ENCODE measurements around the gene GRIK2. TPM values are rescaled to one million over a fixed set of nuclear protein-coding genes. Genes with fewer than 3 reads are reported as not detected.
"Not testable (repeated sequence)": the region's sequence is repeated elsewhere in the genome, so short reads cannot be mapped to it uniquely, and the experiment has no call there.

The GRIK2 gene
- total RNA-seq, 1 donor from 2014 or later, result 3.7 TPM

DNA sequence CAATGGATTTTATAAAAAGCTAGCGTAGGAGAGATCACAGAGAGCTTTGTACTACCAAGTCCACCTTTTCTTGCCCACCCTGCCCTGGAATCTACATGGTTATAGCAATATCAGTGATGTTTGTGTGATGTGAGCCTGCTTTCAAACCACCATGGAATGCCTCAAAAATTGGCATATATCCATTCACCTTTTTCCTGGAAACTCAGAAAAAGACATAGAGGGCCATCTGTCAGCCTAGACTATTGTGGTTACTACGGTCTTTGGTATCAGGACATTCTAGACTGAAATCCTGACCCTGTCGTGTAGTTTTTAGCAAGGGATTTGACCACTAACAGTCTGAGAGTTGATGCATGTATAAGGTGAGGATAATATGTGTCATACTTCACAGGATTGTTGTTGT is 239.6 kb downstream of the GRIK2 start:
- DNase-seq, result no peak

DNA sequence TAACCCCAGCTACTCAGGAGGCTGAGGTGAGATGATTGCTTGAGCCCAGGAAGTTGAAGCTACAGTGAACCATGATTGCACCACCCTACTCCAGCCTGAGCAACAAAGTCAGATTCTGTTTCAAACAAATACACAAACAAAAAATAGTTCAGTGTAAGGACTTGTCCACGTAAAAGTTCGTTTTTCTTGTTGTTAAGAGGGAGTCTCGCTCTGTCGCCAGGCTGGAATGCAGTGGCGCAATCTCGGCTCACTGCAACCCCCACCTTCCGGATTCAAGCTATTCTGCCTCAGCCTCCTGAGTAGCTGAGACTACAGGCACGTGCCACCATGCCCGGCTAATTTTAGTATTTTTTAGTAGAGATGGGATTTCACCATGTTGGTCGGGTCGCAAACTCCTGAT is 245.4 kb downstream of the GRIK2 start:
- not testable (repeated sequence) for DNase-seq

DNA sequence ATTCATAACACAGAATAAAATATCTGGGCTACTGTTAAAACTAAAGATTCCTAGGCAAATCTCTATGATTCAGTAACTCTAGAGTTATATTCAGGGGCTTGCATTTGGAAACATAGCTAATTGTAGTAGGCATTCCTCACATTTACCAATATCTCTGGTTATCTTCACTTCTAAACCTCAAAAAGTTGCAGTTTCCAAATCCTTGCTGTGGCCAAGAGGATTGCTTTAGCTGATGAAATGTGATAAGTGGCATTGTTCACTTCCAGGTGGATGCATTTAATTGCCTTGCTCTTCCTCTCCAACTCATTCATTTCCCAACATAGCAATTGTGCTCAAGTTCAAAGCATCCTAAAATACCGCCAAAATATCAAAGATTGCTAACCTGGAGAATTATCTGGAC is 246.6 kb downstream of the GRIK2 start:
- no peak for DNase-seq

DNA sequence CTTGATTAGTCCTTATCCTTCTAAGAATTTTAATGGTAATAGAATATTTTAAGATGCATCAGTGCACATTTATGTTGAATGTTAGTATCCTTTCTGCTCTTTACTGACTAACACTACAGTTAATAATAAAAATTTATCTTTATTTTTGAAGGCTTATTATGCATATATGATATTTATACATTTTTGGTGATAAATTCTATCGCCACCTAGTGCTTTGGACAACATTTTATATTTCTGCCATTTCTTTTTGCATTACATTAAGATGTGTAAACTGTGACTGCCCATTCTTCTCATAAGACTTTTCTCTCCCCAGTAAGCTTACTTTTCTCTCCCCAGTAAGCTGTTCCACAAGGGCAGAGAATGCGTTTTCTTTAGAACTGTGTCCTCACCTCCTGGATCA is 252.3 kb downstream of the GRIK2 start:
- no peak for DNase-seq

DNA sequence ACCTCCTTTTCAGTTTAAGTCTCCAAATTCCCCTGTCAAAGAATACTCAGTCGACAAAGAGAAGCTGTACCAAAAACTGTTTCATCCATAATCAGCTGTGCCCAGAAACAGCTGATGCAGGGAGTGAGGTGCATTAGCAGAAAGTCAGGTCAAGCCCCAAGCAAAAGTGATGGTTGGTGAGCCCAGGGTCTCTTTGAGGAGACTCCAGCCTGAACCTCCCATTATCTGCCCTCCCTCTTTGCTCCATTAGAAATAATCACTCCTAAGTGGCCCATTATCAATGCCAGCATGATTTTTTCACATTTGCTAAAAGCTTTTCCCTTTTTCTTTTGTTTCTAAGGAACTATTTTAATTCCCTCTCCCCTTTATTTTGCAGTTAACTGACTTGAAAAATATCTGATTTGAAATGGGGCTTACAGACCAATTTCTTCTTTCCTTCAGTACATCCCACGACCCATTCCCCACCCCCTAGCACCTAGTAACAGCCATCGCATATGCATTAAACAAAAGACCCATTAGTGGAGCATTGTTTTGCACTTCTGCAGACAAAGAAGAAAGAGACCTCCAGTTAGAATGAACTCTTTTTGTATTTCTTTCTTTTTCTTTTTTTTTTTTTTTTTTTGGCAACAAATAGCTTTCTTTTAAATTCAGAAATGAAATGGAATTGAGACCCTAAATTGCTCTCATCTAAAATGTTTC is 257.0 kb downstream of the GRIK2 start:
- no peak for DNase-seq

DNA sequence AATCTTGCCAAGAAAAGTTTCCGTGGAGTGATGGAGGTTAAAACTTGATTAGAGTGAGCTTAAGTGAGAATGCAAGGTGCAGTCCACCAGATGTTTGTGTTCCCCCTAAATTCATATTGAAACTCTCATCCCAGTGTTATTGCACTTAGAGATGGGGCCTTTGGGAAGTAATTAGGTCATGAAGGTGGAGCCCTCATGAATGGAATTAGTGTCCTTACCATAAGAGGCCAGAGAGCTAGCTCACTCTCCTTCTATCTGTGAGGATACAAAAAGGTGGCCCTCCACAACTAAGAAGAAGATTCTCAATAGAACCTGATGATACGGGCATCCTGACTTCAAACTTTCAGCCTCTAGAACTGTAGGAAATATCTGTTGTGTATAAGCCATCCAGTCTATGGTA is 258.6 kb downstream of the GRIK2 start:
- no peak for DNase-seq

DNA sequence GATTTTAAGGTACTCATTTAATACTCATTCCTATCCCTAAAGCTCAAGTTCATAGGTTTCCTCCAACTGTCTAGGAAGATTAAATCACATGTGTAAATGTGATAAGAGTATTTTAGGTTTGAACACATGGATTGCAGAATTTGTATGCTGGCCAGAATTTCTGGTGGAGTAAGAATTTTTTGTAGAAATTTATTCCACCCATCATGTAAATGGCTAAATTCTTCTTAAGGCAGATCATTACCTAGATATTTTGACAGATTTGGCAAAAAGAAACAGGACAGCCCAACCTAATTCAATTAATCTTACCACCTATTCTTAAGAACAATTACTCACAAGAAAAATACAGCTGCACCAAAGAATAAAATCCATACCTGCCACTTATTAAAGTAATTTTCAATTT is 261.6 kb downstream of the GRIK2 start:
- DNase-seq, result no peak

DNA sequence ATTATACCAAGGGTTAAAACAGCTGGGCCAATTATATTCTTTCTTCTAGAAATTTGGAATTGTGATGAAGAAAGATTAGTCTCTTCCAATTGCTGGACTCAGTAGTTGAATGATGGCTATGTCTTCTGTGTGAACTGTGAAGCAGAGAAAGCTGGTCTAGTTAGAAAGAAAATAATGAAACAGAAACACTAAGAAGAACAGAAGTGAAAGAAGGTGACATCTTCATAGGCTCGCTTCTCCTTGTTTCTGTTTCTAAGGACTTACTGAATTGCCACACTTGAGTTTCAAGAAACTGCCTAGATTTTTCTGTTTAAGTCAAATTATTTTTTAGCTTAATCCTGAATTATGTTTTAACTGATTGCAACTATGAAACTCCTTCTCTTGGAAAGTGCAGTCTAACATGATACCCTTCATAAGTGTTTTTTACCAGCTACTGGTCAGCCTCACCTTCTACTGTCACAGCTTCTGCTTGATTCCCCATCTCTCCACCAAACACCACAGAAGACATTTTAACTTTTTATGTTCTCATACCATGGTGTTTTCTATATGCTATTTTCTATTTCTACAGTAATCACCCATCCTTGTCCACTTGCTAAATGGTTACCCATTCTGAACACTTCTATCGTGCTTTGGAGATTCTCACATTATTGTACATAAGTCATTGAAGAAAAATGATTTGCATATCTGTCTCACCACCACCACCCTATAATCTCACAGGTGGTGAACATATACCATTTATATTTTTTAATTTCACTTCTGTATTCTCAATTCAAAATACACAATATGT is 268.8 kb downstream of the GRIK2 start:
- no peak for DNase-seq

DNA sequence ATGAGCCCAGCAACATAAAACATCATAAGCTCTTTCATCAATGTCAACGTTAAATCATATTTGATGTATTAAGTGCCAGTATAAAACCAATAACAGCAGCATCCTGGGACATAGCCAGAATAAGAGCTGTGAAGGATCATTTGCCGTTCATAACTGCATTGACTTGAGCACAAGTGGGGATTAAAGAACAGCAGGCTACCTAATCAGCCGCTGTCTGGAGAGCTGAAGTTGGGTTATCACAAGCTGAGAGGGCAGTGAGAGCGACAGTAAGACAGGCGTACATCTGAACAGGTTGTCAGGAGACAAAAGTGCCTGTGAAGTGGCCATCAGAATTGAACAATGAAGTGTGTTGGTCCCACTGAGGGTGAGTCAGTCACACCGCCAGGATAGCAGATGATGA is 269.6 kb downstream of the GRIK2 start:
- DNase-seq, result no peak

DNA sequence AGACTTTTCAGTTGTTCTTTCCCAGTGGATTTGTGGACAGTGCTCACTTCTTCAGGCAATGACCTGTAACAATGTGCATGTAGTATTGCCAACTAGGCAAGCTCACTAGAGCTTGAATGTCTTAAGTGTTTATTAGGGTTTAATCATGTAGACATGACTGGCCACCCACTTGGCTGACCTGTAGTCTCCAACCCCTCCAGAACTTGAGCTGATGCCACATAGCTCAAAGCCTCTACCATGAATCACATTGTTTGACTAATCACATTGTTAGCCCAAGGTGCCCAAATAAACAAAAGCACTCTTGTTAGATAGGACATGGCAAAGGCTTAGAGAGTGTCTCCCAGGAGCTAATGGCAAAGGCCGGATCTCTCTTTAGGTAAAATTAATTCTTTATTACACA is 272.7 kb downstream of the GRIK2 start:
- DNase-seq, result no peak

DNA sequence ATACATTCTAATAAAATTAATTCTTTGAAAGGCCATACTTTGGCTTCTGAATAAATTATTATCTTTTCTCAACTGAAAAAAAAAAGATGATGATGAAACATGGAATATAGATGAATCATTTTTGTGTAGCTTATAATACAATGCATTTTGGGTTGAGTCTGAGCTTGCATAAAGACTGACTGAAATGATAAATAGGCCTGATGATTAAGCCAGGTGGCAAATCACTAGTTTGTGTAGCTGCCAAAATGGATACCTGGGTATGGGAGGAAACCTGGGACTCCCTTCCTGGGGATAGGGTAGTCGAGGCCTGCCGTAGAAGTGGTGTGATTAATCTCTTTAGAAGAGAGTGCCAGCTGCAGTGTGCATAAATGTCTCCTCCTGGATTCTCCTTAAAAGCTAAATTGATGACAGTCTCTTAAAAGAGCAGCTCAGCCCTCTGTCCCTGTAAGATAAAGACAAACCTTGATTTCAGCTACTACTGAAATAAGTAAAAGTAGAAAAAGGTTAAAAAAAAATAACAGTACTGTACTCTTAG is 275.1 kb downstream of the GRIK2 start:
- DNase-seq, result no peak

DNA sequence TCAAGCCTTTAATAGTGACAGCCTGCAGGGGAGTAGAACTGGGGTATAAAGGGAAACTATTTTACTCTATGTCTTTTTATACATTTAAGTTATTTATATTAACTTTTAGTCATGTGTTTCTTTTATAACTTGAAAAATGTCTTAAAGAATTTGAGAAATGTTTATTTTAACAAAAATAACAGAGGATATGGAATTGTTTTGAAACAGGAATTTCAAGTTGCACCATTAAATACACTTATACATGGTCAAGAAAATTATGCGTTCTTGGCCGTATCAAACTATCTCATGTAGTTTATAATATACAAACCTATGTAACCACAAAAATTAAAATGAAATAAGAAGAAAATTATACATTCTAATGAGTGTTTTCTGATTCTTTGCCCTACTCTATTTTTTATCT is 282.7 kb downstream of the GRIK2 start:
- DNase-seq, result no peak

DNA sequence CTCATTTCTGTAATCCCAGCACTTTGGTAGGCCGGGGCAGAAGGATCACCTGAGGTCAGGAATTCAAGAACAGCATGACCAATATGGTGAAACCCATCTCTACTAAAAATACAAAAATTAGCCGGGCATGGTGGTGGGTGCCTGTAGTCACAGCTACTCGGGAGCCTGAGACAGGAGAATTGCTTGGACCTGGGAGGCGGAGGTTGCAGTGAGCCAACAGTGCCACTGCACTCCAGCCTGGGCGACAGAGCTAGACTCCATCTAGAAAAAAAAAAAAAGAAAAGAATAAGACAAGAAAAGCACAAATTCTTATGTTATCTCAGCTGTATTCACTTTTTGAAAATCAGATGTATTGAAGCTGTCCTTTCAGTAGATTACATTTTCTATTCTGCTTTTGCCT is 289.4 kb downstream of the GRIK2 start:
- DNase-seq, result no peak

DNA sequence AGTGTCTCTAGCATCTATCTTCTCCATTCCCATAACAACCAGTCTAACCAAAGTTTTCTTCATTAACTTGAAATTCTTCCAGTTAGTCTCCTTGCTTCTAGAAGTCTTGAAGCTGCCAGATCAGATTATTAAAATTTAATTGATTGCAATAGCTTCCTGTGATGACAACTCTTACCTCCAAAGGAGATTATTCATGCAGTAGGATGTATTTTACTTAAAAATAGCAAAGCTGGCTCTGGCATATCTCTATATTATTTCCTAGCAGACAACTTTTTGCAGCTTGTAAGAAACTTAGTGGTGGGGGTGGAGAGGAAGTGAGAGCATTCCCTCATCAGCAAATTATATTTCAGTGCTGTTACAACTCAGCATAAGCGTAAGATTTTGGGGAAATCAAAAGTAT is 290.4 kb downstream of the GRIK2 start:
- DNase-seq, result no peak

DNA sequence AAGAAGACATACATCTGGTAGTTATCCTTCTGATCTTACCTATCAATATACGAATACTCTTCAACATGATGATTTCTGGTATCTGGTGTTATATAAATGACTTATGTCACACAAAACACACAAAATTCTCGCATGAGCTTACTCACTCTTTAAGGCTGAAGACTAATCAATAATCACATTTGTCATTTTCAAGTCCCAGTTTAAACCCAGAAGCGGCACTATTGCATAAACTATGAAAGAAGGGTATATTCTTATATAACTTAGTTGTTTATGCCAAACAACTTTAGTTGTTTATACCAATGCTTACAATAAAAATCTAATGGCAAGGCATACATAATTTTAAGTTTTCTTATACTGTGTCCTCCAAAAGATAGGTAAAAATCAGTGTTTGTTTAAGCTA is 293.1 kb downstream of the GRIK2 start:
- DNase-seq, result no peak

DNA sequence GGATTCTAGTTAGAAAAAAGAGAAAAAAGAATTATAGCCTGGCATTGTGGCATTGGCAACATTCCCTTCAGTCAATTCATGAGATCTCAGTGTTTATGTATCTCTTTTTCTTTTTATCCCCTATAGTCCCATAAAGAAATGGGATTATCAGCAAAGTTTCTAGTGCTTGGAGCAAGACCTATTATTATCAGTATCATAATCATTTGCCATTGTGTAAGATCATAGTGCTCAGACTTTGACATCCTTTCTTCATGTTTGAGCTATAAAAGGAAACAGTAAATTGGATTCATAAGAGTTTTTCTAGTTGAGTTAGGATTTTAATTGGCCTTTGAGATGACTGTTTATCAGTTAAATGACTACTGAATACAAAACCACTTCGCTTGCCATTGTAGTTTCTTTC is 295.6 kb downstream of the GRIK2 start:
- DNase-seq, result no peak

DNA sequence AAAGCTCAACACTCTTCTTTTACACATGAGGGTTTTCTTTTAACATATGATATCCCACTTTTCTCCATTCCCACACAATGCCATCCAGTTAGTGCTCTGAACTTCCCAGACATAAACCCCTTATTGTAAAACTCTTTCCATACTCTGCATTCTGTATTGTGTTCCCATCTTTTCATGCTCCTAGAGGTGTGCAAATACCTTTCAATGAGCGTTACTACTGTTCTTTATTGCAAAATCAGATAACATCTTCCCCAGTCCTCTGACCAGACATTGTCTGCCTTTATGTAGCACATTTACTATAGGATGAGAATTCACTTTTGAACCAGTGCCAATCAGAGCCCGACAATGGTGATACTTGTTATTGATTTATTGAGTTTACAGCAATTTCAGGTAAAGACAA is 296.2 kb downstream of the GRIK2 start:
- DNase-seq, result no peak

DNA sequence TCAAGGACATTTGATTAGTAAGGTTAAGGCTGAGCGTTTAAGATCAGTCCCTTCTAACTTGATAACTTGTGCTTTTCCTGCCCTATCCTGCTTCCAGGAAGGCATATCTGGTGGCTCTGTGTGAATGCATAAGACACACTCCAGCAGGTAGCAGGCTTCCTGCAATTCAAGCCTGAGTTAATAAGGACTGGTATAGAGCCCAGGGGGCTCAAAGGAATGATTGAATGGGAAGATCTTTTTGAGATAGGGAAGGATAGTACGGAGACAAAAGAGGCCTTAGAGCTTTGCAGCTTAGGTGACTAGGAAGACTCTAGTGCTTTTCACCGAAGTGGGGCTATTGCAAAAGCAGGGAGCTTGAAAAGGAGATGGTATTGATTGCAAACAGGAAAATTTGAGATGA is 307.1 kb downstream of the GRIK2 start:
- no peak for DNase-seq

DNA sequence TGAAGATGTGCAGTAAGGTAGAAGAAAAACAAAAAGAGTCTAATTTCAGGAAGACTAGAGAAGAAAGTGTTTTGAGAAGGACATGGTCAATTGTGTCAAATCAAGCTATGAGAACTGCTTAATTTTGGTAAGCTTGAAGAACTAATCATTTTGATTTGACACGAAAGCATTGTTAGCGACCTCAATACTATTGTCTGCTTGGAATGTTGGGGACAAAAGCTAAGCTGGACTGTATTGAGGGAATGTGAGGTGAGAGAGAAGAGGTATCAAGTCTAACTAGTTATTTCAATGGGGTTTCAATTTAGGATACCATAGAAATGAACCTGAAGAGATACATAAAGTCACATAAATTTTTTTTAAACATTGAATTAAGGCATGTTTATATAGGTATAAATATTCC is 309.8 kb downstream of the GRIK2 start:
- DNase-seq, result no peak

DNA sequence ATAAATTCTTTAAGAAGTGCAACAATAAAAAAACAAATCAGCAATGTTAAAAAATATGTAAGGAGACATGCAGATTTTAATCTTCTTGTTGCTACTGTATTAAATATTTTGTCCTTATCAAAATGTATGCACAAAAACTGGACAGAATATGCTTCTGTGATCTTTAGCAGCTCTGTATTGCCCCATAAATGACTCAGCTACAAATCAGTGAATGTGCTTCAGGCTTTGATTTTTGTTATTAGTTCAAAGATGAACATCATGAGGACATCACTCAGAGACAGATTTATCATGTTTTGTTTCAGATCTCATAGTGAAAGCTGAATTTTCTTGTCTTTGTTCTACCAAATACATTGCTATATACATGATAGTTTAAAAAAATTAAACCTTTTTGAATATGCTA is 312.4 kb downstream of the GRIK2 start:
- no peak for DNase-seq

DNA sequence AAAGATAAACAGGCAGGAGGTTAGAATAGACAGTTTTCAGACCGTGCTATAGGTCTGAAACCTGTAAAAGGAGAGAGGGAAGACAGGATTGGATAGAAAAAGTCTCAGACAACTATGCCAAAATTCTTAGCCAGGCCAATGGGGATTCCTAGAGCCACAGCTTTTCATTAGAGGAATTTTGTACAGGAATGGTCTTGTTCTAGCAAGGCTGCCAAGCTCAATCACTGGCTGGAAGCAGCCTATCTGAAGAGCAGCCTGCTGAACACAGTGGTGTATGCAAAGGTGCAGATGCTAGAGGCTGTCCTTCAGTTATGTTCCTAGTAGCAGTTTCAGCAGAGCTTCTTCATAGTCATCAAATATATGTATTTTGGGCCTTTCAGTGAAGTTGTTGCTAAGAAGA is 313.1 kb downstream of the GRIK2 start:
- DNase-seq, result no peak

DNA sequence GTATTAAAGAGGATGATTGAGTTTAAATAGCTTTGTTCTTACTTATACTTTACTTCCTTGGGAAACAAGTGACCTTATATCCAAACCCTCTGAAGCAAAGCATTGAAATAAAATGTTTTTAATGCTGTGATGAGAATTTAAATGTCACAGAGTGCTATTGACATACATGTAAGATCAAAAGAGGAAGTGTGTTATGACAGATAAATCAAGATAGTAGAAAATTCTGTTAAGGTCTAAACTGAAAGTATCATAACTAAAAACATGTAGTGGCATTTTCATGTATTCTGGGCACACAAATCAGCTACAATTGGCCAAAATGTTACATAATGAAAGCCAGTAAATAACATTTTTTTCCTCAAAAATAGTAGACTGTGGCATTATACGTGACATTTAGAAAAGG is 318.0 kb downstream of the GRIK2 start:
- DNase-seq, result no peak

DNA sequence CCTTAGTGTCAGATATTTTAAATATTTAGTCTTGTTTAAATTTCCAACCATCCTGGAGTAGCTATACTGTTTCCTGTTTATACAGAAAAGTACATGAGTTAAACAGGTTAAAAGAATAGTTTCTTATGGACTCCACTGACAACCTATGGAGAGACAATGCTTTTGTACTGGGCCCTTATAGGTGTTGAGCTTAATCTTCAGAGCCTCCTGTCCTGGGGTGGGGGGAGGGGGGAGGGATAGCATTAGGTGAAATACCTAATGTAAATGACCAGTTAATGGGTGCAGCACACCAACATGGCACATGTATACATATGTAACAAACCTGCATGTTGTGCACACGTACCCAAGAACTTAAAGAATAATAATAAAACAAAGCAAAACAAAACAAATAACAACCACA is 322.9 kb downstream of the GRIK2 start:
- DNase-seq, result no peak

DNA sequence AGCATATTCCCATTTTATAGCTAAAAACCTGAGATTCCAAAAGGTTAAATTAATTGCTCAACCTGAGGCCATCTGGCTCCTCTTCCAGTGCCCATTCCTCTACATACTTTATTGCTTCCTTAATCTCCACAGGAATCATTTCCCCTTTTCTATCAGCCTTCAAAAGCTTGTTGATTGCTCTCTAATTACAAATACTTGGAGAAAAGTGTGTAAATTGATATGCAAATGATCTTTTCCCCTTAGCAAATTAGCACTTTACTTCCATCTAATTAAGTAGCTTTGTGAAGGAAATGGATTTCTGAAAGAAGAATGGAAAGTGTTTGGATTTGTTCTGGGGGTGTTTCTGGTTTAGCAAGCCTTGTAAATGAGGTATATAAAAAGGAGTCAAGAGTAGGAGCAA is 323.3 kb downstream of the GRIK2 start:
- no peak for DNase-seq

Measured in skin of body (tissue), 2 donors.